Ovary (tissue), 9 donors: Measurements from ENCODE around the gene CSMD2. TPM values are rescaled to one million over a fixed set of nuclear protein-coding genes. Genes with fewer than 3 reads are reported as not detected.

ENCODE experiments used
- DNase-seq, 5 donors: peaks; one replicate each; pipeline ENCODE4 v3.0.0-alpha.2; 2019 to 2020
- H3K27ac ChIP-seq, 2 donors: fragments of 200-600 bp; one replicate each; pipeline versions ENCODE4 v1.5.1 to v1.8.0; 2019 to 2022
- H3K27me3 ChIP-seq: fragments of 200-600 bp; one replicate; pipeline ENCODE4 v1.8.0; 2022
- H3K36me3 ChIP-seq: fragments of 200-600 bp; sonication (generic); one replicate; pipeline ENCODE4 v1.5.1; 2019
- H3K4me1 ChIP-seq: one replicate; pipeline ENCODE4 v1.8.1; 2013; ENCODE audit warnings: mild to moderate bottlenecking, moderate library complexity; ENCODE audit not compliant: insufficient read depth
- H3K4me3 ChIP-seq: fragments of 200-600 bp; sonication (generic); one replicate; pipeline ENCODE4 v1.5.1; 2017
- H3K9me3 ChIP-seq, 2 donors: fragments of 200-600 bp in 1 of 2; sonication (generic) in 1 of 2; one replicate each; pipeline versions ENCODE4 v1.5.1 to v1.8.1; 2013 to 2019; ENCODE audit warnings: mild to moderate bottlenecking in 1 of 2, moderate library complexity in 1 of 2
- CTCF ChIP-seq, 3 donors: fragments of 450-650 bp in 2 of 3; fragments of 200-600 bp in 1 of 3; IDR thresholded peaks; one replicate each; pipeline versions ENCODE4 v1.5.1 to v1.8.0; 2016 to 2022; ENCODE audit warnings: antibody characterized with exemption in 3 of 3, mild to moderate bottlenecking in 1 of 3
- EP300 ChIP-seq: sonication (generic); formaldehyde crosslinking; IDR thresholded peaks from one replicate; pipeline ENCODE4 v1.6.1; 2017; ENCODE audit warnings: antibody characterized with exemption
- POLR2A ChIP-seq: fragments of 450-650 bp; IDR thresholded peaks from one replicate; pipeline ENCODE4 v1.6.1; 2017; ENCODE audit warnings: antibody characterized with exemption, mild to moderate bottlenecking, moderate library complexity
- WGBS, 3 donors: extraction: QIAGEN DNeasy Blood & Tissue Kit in 1 of 3; methylation state at CpG; one replicate each; pipeline versions ENCODE4 v1.1.5 to v1.1.7; 2013 to 2017; 5-methylcytosine and 5-hydroxymethylcytosine counted together
- intact Hi-C, 4 donors: fragments of 100-400 bp; cut with DNase I; formaldehyde crosslinking; loops; one replicate each; pipeline versions ENCODE4 v1.11.0 to v1.15.1; 2022 to 2023
- polyA plus RNA-seq, 2 donors: library from polyadenylated mRNA; stranded (reverse); fragments of 200-250 nt in 1 of 2; fragments of 350-450 nt in 1 of 2; fragmentation: Illumina TruSeq in 1 of 2; extraction: RNeasy Lipid Tissue Mini Kit (QIAGEN cat#74804) in 1 of 2; gene quantifications; one replicate each; pipeline ENCODE4 v1.2.3, GENCODE V29; 2013 to 2014
- total RNA-seq, 7 donors: library from RNA; depleted of rRNA in 2 of 7; stranded (reverse); fragments of >200 nt in 2 of 7; fragmentation: NEBNext Ultra II Directional in 3 of 7; extraction: Animal tissue kit (Norgen Biotek cat#: 25700) in 3 of 7; gene quantifications; one replicate each; pipeline versions ENCODE4 v1.1.0 to v1.2.4, GENCODE V29; 2016 to 2023
- donor health status: DM: no; HTN: no; CAD: no; lungs with moderate emphysema.
- donor health status: DM: no; HTN: no; CAD: no.
- donor health status: Bipolar disorder and iron deficiency.
- donor health status: DM: yes; HTN: yes; CAD: no.
- donor health status: DM: no; HTN: no; CAD: no.
- donor health status: DM: yes; HTN: yes; CAD: no.

The CSMD2 gene
- total and polyA plus RNA-seq, 9 donors, result 0.04 to 1.6 (median 0.18) TPM; not detected in 3

DNA sequence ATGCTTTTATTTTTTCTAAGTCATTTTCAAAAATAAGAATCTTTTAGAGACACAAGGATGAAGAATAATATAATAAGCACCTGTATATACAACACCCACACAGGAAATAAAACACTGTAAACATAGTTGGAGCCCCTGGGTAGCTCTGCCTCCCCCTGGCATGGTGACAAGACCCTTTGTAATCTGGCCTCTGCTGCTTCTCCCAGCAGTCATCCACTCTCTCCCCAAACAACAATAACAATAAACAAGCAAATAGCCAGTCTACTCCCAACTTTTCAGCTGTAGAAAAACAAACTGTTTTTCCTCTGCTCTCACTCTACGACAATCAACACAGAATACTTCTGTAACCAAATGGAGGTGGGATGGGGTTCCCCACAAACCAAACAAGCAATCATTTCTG, 110.1 kb downstream of the CSMD2 start:
- WGBS, 3 donors, result 59 to 78% (median 63%) methylated on average over 1 of the region's 1 CpG
- intact Hi-C loops, result no loop called here

DNA sequence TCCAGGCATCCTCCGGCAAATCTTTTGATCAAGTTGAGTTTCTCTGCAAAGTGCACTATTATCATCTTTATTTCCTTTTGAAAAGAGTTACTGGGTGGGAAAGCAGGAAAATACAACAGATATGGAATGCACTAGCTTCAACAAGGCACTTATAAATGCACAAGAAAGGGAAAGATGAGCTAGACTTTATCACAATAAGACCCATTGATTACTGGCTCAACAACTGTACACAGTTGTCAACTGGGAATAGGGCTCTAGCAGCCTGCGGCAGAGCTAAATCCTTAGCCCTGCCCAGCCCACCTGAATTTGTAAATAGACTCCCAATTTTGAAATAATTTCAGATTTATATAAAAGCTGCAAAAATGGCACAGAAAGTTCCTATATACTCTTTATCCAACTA, 111.4 kb downstream of the CSMD2 start:
- 91 to 96% (median 92%) methylated on average over 2 of the region's 2 CpGs for WGBS, 3 donors
- Histone ChIP-seq H3K4me1 (no peaks in the 10 kb centered on the region), H3K9me3 (no peaks in the 10 kb centered on the region), H3K36me3 (no peaks in the 10 kb centered on the region), H3K27ac (no peak overlapping the region), H3K27me3 (no peaks in the 10 kb centered on the region), H3K4me3 (no peak overlapping the region)
- intact Hi-C loops, result no loop called here
- TF ChIP-seq CTCF (IDR thresholded peaks at IDR 0.05) (no peak), EP300 (no peak), POLR2A (no peak)
- no peak for DNase-seq

More for the DNA sequence above, 110.1 kb downstream of the CSMD2 start:
- Histone ChIP-seq H3K4me3 (no peak overlapping the region), H3K36me3 (no peaks in the 10 kb centered on the region), H3K4me1 (no peaks in the 10 kb centered on the region), H3K9me3 (no peaks in the 10 kb centered on the region), H3K27ac (no peak overlapping the region), H3K27me3 (no peaks in the 10 kb centered on the region)
- no peak for DNase-seq
- TF ChIP-seq POLR2A (no peak), CTCF (IDR thresholded peaks at IDR 0.05) (no peak), EP300 (no peak)

- no peaks in the 10 kb centered on the region for H3K4me1 ChIP-seq
- no peaks in the 10 kb centered on the region for H3K9me3 ChIP-seq
- 83 to 87% (median 83%) methylated on average over 6 of the region's 6 CpGs for WGBS, 3 donors
- TF ChIP-seq CTCF (IDR thresholded peaks at IDR 0.05) (no peak), EP300 (no peak), POLR2A (no peak)
- no peak overlapping the region for H3K4me3 ChIP-seq
- no peak overlapping the region for H3K27ac ChIP-seq
- H3K36me3 ChIP-seq, result no peaks in the 10 kb centered on the region
- intact Hi-C loops, result no loop called here
- H3K27me3 ChIP-seq, result no peaks in the 10 kb centered on the region
- no peak for DNase-seq
Observed at GRCh38 chr1:34052565-34052964, 112.5 kb downstream of the CSMD2 start.

DNA sequence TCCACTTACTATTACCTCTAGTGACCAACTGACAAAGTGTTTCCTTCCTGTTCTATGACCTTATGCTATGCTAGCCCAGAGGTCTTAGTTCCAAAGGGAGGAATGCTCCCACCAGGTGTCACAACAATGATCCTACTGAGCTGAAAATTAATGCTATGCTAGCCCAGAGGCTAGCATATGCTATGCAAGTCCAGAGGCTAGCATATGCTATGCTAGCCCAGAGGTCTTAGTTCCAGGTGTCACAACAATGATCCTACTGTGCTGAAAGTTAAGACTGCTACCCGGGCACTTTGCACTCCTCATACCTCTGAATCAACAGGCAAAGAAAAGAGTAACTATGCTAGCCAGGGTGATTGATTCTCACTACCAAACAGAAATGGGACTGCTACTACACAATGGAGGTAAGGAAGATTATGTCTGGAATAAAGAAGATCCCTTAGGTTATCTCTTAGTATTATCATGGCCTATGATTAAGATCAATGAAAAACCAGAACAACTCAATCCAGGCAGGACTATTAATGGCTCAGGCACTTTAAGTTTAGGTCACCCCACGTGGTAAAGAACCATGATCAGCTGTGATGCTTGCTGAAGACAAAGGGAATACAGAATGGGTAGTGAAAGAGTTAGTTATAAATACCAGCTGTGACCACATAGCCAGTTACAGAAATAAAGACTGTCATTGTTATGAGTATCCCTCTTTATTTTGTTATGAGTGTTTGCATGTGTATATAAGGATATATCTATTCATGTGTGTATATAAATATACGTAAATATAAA, 114.1 kb downstream of the CSMD2 start:
- no peak overlapping the region for H3K27ac ChIP-seq
- TF ChIP-seq POLR2A (no peak), EP300 (no peak), CTCF (IDR thresholded peaks at IDR 0.05) (no peak)
- no peaks in the 10 kb centered on the region for H3K27me3 ChIP-seq
- no peak for DNase-seq
- 72 to 95% (median 77%) methylated on average over 3 of the region's 3 CpGs for WGBS, 3 donors
- no peaks in the 10 kb centered on the region for H3K9me3 ChIP-seq
- no peaks in the 10 kb centered on the region for H3K4me1 ChIP-seq
- H3K4me3 ChIP-seq, result no peak overlapping the region
- no peaks in the 10 kb centered on the region for H3K36me3 ChIP-seq
- intact Hi-C loops, result no loop called here
